IMR-90 (cell line): Measurements from ENCODE around the gene HMCN1.

Source experiments
- CHD1 ChIP-seq: IDR thresholded peaks from 2 replicates; pipeline ENCODE4 v1.6.1; 2012; ENCODE audit warnings: low read depth, low read length, improper control_type of control experiment
- MAZ ChIP-seq: IDR thresholded peaks from 2 replicates; pipeline ENCODE4 v1.6.1; 2012; ENCODE audit warnings: low read depth, mild to moderate bottlenecking, low read length, improper control_type of control experiment, moderate library complexity, borderline replicate concordance
- NFE2L2 ChIP-seq: fragments of 150-350 bp; IDR thresholded peaks from 2 replicates; pipeline ENCODE4 v1.6.1; 2016; ENCODE audit warnings: low read depth, mild to moderate bottlenecking, low read length
- POLR2A ChIP-seq: IDR thresholded peaks from 2 replicates; pipeline ENCODE4 v1.6.1; 2012; ENCODE audit warnings: mild to moderate bottlenecking, low read depth, low read length
- RAD21 ChIP-seq: IDR thresholded peaks from 2 replicates; pipeline ENCODE4 v1.6.1; 2012; ENCODE audit warnings: low read length, improper control_type of control experiment
- RCOR1 ChIP-seq: IDR thresholded peaks from 2 replicates; pipeline ENCODE4 v1.6.1; 2012; ENCODE audit warnings: mild to moderate bottlenecking, low read length, improper control_type of control experiment; ENCODE audit not compliant: insufficient replicate concordance
- TF ChIP-seq, protein P1 (sequence below): conservative IDR thresholded peaks from 2 replicates; pipeline ENCODE4 v1.5.1; 2012; ENCODE audit warnings: mild to moderate bottlenecking, low read depth, low read length, improper control_type of control experiment

DNA sequence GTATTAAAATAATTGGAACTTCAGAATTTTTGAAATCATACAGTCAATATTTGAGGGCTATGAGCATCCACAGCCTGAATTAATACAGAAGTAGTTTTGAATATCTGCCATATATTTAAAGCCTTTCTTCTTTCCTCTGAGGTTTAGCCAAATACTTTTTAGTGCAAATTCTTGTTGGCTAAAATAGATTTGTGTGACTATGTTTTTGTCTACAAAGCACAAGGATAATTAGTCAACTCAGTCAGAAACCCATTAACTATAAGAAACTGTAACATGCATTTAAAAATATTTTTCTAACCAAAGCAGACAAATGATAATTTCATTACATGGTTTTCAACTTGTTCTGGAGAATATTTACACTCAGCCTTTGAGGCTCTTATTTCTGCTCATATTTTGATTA, 408.7 kb downstream of the HMCN1 start:
- TF ChIP-seq MAZ: no peak
- TF ChIP-seq RCOR1: no peak
- TF ChIP-seq, protein P1, sequence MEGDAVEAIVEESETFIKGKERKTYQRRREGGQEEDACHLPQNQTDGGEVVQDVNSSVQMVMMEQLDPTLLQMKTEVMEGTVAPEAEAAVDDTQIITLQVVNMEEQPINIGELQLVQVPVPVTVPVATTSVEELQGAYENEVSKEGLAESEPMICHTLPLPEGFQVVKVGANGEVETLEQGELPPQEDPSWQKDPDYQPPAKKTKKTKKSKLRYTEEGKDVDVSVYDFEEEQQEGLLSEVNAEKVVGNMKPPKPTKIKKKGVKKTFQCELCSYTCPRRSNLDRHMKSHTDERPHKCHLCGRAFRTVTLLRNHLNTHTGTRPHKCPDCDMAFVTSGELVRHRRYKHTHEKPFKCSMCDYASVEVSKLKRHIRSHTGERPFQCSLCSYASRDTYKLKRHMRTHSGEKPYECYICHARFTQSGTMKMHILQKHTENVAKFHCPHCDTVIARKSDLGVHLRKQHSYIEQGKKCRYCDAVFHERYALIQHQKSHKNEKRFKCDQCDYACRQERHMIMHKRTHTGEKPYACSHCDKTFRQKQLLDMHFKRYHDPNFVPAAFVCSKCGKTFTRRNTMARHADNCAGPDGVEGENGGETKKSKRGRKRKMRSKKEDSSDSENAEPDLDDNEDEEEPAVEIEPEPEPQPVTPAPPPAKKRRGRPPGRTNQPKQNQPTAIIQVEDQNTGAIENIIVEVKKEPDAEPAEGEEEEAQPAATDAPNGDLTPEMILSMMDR: no peak
- TF ChIP-seq POLR2A: no peak
- no peak for TF ChIP-seq NFE2L2
- no peak for TF ChIP-seq RAD21
- no peak for TF ChIP-seq CHD1
